GM11168 (cell line): Measurements from ENCODE around the gene PALM2AKAP2.
"Not testable (repeated sequence)": the region's sequence is repeated elsewhere in the genome, so short reads cannot be mapped to it uniquely, and the experiment has no call there.

Experiments used
- in situ Hi-C: fragments of 300-500 bp; cut with MboI; formaldehyde crosslinking; loops from one replicate; pipeline ENCODE4 v1.12.0; 2022; ENCODE audit warnings: low sequenced_read_pairs; ENCODE audit not compliant: unreplicated experiment

Gene PALM2AKAP2

DNA sequence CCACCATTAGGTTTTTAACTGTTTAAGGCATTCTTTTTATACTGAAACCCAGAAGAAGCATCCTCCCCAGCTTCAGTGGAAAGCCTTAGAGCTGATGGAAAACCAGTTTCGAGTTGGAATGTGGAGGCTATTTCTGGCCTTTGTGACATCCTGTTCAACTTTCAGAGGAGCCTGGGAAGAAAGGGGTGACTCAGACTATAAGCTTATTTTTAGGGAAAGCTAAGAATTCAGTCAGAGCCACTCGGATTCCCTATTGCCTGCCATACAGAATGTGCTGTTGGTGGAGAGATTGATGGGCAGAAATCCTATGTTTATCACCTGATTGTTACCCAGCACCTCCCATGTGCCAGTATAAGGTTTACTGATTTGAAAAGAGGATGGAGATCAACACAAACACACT lies 19.8 kb downstream of the PALM2AKAP2 start:
- in situ Hi-C loops = no loop called here

DNA sequence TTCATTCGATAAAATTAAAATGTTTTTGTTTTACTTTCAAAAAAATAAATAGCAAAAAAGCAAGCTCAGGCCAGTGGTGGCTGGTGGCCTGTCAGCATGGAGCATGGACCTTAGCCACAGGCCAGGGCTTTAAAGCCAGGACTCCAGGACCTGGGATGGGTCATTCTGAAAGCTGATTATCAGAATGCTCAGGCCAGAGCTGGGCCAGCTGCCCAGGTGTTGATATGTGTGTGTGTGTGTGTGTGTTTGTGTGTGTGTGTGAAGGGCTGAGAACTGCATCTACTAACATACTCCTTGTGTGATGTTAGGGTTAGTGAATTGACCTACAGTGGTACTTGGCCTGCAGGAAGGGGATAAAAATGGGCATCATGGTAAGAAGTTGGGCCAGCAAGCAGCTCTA lies 21.5 kb downstream of the PALM2AKAP2 start:
- in situ Hi-C loops = no loop called here

DNA sequence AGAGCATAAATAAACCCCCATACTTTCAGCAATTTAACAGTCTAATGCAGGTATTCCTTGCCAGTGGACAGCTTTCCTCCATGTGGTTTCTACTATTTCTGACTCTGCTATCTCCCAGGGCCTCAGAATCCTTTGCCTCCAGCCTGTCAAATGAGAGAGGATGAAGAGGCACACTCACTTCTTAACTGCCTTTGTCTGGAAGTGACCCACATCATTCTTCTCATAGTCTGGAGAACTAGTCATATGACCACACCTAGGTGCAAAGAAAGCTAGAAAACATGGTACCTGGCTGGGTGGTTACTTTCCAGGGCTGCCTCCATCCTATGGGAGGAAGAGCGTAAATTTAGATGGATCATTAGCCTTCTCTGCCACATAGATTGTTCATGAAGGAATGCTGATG lies 22.5 kb downstream of the PALM2AKAP2 start:
- in situ Hi-C loops = no loop called here

DNA sequence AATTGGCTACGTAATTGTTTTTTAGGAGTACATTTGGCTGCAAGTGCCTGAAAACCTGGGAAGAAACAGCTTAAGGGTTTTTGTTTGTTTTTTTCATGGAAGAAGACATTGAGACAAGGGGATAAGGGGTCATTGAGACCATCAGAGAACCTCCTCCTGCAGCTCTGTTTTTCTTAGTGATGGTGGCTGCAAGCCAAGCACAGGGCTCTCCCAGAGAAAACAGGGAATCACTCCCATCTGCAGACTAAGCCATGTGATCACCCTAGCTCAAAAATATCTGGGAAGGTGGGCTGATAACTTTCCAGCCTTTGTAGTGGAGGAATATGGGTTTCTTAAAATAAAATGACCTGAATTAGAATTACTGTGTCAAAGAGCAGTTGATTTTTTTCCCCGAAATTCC lies 25.1 kb downstream of the PALM2AKAP2 start:
- in situ Hi-C loops = no loop called here

DNA sequence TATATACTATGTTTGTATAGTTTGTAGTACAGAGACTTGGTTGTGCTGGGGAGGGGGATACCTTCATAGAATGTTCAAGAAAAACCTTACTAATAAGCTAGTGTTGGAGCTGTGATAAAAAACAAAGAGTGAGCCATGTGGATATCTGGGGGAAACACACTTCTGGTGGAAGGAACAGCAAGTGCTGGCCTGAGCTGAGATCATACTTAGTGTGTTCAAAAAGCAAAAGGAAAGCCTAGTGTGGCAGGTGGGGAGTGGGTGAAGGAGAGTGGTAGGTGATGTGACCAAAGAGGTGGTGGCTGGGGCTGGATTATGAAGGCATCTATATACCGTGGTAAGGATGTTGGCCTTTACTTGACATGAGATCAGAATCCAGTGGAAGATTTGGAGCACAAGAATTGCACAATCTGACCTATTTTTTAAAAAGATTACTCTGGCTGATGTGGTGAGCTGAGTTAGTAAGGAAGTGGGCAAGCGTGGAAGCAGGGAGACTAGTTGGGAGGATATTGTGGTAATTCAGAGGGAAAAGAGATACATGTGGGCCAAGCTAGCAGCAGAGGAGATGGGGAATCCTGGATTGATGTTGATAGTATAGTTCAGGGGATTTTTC lies 26.6 kb downstream of the PALM2AKAP2 start:
- in situ Hi-C loops = no loop called here

DNA sequence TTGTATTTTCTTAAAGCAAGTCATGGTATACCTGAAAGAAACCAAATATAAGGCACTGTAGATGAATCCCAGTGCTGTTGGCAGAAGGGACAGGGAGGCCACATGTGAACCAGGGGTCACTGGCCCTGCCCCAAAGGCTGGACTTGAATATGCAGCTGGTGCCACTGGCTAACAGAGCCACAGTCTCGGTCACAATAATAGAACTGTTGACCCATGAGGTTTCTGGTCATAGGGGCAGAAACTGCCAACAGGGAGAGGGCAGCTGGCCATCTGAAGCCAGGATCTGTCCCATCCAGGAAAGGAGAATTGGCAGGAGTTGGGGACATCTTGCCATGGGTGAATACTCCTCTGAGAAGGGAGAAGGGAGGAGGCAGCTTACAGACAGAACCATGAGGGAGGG lies 31.9 kb downstream of the PALM2AKAP2 start:
- in situ Hi-C loops = no loop called here

DNA sequence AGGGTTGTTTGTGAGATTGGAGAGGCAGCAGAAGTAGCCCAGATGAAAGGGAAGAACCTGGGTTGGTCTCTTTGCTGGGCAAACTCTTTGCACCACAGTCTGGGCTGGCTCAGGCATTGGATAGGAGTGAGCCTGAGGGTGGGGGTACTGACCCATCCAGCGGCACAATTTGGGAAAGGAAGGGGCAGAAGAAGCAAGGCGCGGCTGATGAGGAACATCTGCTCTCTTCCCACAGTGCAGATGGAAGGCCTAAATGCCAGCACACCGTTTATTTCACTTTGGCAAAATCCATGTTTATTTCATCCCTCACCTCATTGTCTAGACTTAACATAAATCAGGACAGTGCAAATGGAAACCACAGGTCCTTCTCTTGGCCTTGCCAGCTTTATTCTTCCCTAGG lies 32.3 kb downstream of the PALM2AKAP2 start:
- in situ Hi-C loops = no loop called here

DNA sequence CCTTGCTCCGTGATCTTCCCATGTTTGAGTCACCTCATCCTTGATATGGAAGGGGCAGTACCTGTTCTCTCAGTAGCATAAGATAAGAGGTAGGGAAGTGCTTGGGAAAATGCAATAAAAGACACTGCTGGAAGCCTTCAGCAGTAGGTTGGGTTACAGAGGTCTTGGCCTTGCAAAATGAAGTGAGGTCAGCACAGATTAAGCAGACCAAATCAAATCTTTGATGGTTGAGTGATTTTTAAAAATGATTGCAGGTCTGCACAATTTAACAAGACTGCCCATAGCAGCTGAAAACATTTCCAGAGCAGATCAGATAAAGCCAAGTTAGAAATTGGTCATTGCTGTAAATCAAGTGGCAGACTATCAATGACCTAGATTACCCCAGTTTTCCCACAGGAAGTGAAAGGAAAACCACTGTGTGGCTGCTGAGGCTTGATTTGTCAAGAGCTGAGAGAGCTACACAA lies 32.9 kb downstream of the PALM2AKAP2 start:
- in situ Hi-C loops = no loop called here

DNA sequence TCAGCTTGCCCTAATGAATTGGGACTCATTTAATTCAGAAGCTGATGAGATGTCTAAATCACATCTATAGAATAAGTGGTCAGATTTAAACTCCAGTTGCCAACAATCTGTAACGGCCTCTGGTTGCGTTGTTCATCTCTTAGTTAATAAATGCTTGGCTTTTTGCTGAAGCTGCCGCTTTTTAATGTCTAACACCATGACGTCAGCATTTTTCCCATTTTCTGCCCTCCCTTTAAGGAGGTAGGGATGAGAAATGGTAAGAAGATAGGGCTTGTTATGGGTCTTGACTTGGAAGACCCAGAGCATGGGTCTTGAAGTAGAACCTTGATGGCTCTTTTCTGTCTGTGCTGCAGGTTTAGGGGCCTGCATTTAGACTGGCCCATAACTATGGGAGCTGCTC lies 33.3 kb downstream of the PALM2AKAP2 start:
- in situ Hi-C loops = no loop called here

DNA sequence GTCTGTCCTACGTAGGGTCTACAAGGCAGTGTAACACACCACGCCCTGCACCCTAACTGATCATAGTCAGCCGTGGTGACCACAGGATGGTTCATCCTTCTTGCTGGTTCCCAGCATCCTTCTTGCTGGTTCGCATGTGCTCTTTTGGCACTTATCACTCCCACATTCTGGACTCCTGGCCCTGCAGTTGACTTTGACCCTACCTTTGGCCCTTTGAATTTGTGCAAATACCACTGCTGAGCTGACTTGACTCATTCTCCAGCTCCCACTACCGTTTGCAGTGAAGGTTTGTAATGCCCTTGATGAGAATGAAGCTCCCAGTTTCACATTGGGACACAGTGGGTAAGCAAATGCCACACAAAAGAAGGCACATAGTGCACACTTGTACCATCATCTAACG lies 33.8 kb downstream of the PALM2AKAP2 start:
- in situ Hi-C loops = no loop called here

DNA sequence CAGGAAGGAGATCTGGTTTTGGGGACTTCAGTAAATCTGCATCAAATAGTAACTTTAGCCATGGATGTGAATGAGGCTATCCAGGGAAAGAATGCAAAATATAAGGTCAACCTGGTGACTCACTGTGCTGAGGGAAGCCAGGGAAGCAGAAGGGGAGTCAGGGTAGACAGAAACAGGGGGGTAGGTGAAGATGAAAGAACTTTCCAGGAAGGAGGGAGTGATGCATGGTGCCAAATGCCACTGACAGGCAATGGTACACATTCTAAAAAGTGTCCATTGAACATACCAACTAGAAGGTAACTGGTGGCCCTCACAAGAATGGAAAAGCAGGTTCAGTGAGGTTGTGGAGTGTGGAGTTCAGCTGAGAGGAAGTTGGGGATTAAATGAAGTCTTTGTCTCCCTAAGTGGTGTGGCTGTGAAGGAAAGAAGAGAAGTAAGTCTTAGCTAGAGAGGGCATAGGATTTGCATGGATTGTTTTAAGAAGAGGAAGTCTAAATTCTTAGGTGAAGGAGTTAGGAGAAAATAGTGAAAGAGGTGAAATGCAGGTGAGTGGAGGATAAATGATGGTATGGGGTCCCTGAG lies 35.5 kb downstream of the PALM2AKAP2 start:
- in situ Hi-C loops = loop anchor here (5.0 kb wide), 1 partner anchor 238 kb away; no protein-coding TSS in a partner anchor

DNA sequence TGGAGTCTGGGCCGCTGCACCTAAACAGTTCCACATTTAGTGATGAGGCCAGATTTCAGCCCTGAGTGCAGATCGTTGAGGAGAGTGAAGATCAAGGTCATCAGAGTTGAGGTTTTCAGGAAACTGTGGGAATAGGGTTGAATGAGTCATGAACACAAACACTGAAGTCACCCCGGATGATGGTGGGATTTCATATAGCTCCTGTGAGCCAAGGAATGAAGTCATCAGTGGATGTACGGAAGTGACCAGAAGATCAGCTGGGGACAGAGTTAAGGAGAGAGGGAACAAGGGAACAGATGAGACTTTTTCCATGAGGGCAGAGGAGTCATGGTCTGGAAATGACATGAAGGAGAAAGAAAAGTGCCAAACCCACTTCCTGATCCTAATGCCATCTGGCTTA lies 36.5 kb downstream of the PALM2AKAP2 start:
- in situ Hi-C loops = loop anchor here (5.0 kb wide), 1 partner anchor 239 kb away; no protein-coding TSS in a partner anchor

DNA sequence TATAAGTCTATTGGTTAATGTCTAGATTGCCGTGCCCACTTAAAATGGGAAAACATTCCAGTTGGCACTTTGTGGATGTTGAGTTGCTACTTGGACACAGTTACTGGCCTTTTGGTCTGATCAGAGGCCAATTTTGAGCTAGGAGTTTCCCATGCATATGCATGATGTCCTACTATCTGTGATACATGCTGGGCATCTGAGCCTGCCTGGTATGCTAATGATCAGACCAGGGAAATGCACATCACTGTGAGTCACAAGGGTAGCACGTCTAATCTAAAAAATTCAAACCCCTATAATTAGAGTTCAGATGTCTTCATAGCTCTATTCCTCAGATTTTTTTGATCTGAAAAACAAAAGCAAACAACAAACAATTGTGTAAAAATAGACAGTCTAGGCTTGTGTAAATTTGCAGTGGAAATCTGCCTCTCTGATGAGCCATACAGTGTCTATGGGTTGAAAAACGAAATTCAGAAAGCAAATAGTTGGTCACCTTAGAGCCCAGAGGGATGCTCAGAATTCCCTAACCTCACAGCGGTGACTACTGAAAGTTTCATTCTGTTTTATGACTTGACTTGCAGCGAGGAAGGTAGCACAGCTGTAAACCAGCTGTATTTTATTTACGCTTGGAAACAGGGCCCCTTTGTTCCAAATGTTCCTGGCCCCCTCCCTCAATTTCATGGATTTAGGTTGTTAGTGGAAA lies 37.3 kb downstream of the PALM2AKAP2 start:
- in situ Hi-C loops = loop anchor here (5.0 kb wide), 1 partner anchor 240 kb away; no protein-coding TSS in a partner anchor

DNA sequence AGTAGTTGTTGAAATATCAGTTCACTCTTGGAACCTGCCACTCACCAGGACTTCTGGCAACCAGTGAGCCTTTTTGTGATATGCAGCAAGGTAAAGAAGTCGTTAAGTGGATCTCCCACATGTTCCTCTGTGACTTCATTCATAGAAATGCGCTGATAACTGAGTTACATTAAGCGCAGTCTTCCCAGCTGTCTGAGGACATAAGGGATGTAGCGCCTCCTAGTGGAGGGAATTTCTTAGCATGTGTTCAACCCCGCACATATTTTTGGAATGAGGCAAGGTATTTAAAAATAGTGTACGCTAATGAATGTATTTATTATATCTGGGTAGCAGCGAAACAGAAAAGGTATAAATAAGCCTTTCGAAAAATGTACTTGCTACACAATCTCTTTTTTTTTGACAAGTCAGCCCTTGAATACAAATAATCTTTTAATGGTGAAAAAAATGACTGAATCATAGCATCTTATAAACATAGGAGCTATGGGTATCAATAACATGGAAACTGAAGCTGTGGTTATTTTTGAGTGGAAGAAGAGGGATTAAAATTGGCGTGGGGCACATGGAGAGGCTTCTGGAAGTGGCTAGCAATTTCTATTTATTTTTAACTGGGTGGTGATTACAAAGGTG lies 38.0 kb downstream of the PALM2AKAP2 start:
- in situ Hi-C loops = loop anchor here (5.0 kb wide), 1 partner anchor 241 kb away; no protein-coding TSS in a partner anchor

DNA sequence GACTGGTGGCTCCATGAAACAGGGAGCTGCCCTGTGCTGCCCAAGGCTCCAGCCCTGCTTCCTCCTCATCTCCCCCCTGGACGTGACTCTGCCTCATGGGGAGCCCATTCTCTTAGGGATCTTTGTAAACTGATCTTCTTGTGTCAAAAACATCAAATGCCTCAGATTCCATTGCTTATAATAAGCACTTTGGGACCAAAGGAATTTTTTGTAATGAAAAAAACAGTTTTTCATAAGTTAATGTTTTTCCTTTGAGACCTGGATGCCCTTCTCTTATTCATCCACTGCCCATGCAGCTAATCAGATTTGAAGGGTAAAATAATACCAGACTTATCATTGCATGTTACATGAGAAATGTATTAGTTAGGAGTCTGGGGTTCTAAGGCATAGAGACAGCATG lies 41.7 kb downstream of the PALM2AKAP2 start:
- in situ Hi-C loops = no loop called here

DNA sequence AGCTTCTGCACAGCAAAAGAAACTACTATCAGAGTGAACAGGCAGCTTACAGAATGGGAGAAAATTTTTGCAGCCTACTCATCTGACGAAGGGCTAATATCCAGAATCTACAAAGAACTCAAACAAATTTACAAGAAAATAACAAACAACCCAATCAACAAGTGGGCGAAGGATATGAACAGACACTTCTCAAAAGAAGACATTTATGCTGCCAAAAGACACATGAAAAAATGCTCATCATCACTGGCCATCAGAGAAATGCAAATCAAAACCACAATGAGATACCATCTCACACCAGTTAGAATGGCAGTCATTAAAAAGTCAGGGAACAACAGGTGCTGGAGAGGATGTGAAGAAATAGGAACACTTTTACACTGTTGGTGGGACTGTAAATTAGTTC lies 45.4 kb downstream of the PALM2AKAP2 start:
- in situ Hi-C loops = not testable (repeated sequence)

DNA sequence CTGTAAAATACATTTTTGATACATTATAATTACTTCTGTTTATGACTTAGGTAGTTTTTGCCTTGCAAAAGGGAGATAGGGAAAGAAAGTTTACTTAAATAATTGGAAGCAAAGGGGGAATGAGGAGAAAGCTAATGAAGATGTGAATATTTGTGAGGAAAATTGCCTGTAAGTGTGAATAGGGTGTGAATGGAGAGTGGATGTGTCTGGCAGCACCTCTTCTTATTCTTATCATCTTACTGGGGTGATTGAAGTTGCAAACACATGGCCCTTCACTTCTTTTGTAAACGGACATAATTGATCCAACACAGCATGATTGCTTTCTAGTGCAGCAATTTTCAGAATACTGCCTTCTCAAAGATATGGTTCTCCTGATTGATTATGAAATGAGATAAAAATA lies 46.6 kb downstream of the PALM2AKAP2 start:
- in situ Hi-C loops = no loop called here

DNA sequence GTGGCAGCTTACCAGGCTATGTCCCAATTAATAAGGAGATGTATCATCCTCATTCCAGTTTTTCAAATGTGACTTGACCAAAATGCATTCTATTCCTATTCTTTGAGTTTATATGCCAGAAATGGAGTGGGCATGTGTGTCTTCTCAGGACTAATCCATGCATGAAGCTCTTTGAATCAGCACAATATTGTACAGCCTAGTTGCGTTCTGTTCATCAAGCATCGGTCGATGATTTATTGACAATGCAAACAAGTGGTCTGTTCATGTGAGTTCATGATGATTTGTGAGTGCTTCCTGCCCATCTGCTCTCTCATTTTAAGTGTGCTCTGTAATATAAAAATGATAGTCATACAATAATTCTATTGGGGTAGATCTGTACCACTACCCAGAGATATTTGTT lies 48.3 kb downstream of the PALM2AKAP2 start:
- in situ Hi-C loops = no loop called here
